Measurements from ENCODE around the gene RAB43.

GRCh38 chr3:129100274-129100673, 21.3 kb downstream of the RAB43 start:
- TF ChIP-seq, protein P1, sequence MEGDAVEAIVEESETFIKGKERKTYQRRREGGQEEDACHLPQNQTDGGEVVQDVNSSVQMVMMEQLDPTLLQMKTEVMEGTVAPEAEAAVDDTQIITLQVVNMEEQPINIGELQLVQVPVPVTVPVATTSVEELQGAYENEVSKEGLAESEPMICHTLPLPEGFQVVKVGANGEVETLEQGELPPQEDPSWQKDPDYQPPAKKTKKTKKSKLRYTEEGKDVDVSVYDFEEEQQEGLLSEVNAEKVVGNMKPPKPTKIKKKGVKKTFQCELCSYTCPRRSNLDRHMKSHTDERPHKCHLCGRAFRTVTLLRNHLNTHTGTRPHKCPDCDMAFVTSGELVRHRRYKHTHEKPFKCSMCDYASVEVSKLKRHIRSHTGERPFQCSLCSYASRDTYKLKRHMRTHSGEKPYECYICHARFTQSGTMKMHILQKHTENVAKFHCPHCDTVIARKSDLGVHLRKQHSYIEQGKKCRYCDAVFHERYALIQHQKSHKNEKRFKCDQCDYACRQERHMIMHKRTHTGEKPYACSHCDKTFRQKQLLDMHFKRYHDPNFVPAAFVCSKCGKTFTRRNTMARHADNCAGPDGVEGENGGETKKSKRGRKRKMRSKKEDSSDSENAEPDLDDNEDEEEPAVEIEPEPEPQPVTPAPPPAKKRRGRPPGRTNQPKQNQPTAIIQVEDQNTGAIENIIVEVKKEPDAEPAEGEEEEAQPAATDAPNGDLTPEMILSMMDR (IDR thresholded peaks at IDR 0.05): no peak
- TF ChIP-seq POLR2AphosphoS5 (IDR thresholded peaks at IDR 0.05; ENCODE audit: insufficient read depth in 1 of 2, low read depth in 1 of 2): no peak

Measured in vagina (tissue), 2 donors.